Measurements from ENCODE around the gene INPPL1.

- TF ChIP-seq, protein P1, sequence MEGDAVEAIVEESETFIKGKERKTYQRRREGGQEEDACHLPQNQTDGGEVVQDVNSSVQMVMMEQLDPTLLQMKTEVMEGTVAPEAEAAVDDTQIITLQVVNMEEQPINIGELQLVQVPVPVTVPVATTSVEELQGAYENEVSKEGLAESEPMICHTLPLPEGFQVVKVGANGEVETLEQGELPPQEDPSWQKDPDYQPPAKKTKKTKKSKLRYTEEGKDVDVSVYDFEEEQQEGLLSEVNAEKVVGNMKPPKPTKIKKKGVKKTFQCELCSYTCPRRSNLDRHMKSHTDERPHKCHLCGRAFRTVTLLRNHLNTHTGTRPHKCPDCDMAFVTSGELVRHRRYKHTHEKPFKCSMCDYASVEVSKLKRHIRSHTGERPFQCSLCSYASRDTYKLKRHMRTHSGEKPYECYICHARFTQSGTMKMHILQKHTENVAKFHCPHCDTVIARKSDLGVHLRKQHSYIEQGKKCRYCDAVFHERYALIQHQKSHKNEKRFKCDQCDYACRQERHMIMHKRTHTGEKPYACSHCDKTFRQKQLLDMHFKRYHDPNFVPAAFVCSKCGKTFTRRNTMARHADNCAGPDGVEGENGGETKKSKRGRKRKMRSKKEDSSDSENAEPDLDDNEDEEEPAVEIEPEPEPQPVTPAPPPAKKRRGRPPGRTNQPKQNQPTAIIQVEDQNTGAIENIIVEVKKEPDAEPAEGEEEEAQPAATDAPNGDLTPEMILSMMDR (optimal IDR thresholded peaks at IDR 0.05 in 1 of 3, IDR thresholded peaks at IDR 0.05 in 1 of 3, conservative IDR thresholded peaks at IDR 0.05 in 1 of 3; ENCODE audit: extremely low read depth in 1 of 3, insufficient read depth in 2 of 3, low read length in 3 of 3), result no peak
- no peak for TF ChIP-seq EZH2 (IDR thresholded peaks at IDR 0.05; ENCODE audit: low read length)
Measured at GRCh38 chr11:72253392-72253791, 28.8 kb downstream of the INPPL1 start.
